ENCODE data around the gene GRK1. TPM values are rescaled to one million over a fixed set of nuclear protein-coding genes. Genes with fewer than 3 reads are reported as not detected.

Gene GRK1
- total and polyA plus RNA-seq, 2 of the 8 experiments (the other 6 are each of a cell fraction or from before 2014, with no cell fraction given), result 0.12 TPM; not detected in 1

DNA sequence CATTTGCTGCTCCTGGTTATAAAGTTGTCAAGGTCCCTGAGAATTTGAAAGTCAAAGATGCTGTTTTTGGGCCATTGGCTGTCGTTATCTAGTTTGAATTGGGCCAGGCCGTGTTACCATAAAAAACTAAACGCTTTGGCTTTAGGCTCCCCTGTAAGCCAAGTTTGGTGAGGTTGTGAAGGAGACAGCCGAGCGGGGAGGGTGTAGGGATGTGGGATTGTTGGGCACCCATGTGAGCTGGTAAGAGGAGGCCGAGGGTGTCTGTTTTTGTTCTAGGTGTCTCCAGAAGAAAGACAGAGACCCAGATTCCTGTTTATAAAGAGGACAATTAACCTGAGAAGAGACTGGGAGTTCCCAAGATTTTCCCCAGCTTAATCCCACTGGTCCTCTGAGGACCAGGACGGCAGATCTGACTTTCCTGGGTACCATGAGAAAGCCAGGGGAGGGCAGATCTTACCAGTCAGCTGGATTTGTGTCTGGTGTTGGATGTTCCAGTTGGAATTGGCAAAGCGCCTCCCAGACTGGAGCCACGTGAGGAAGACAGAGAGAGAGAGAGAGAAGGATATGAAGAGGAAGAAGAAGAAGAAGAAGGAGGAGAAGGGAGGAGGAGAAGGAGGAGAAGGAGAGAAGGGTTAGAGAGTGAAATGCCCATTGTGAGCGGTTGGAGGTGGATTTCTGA lies 117.1 kb downstream of the GRK1 start:
- Histone ChIP-seq H3K14ac (ENCODE audit: insufficient read length) (no peak overlapping the region), H3K56ac (replicated peaks; ENCODE audit: insufficient read length, low read depth, low read length) (no peak overlapping the region), H3K9ac (replicated peaks in 1 of 4; ENCODE audit: extremely low read depth in 1 of 4, low read depth in 3 of 4, low read length in 3 of 4) (no peak overlapping the region), H3K27ac (ENCODE audit: low read depth, low read length) (no peak overlapping the region), H2BK12ac (ENCODE audit: low read depth, low read length) (no peak overlapping the region), H3K18ac (ENCODE audit: extremely low read depth, low read length) (no peak overlapping the region), H4K5ac (ENCODE audit: insufficient read length, low read depth, low read length) (no peak overlapping the region), H4K20me1 (replicated peaks in 1 of 2; ENCODE audit: control insufficient read depth in 1 of 2, insufficient read depth in 2 of 2, low read length in 2 of 2) (peaks cover 0 to 3% of the 10 kb centered on the region in 2 experiments), H3K4me1 (replicated peaks in 1 of 4; ENCODE audit: control insufficient read depth in 3 of 4, insufficient read depth in 4 of 4, low read length in 3 of 4) (peaks cover 0 to 6% (median 1%) of the 10 kb centered on the region in 4 experiments; a peak in 2 of 7 replicates), H2AFZ (ENCODE audit: low read length) (no peak overlapping the region), H3K79me2 (ENCODE audit: control insufficient read depth in 1 of 2, insufficient read depth in 2 of 2, low read length in 2 of 2) (peaks cover 0 to 3% of the 10 kb centered on the region in 2 experiments; a peak in 1 of 4 replicates), H3K23me2 (ENCODE audit: low read depth, low read length) (peaks cover 6% of the 10 kb centered on the region; the same call in 1 of the 2 replicates), H3K4ac (replicated peaks; ENCODE audit: insufficient read length, low read depth, low read length) (no peak overlapping the region), H4K8ac (ENCODE audit: extremely low read depth, insufficient read depth, low read length) (no peak overlapping the region), H2BK15ac (ENCODE audit: low read length) (no peak overlapping the region), H4K91ac (replicated peaks; ENCODE audit: insufficient read length, low read length) (no peak overlapping the region), H3K4me3 (ENCODE audit: extremely low read depth in 1 of 4, insufficient read depth in 2 of 4, low read depth in 3 of 4, low read length in 4 of 4) (no peak overlapping the region), H3K36me3 (ENCODE audit: control insufficient read depth in 2 of 4, insufficient read depth in 4 of 4, low read length in 3 of 4) (peaks cover 0 to 5% (median 0%) of the 10 kb centered on the region in 4 experiments; a peak in 1 of 8 replicates), H3K23ac (ENCODE audit: insufficient read length) (no peak overlapping the region), H2BK5ac (ENCODE audit: low read depth, low read length) (no peak overlapping the region), H2BK120ac (replicated peaks; ENCODE audit: low read depth, low read length) (no peak overlapping the region), H3K9me3 (ENCODE audit: insufficient read depth in 2 of 2, low read depth in 1 of 2, low read length in 1 of 2) (peaks cover 3 to 7% of the 10 kb centered on the region in 2 experiments; a peak in 3 of 4 replicates), H3K79me1 (ENCODE audit: low read depth, low read length) (no peaks in the 10 kb centered on the region), H2AK5ac (ENCODE audit: low read depth, low read length) (no peak overlapping the region), H2BK20ac (ENCODE audit: low read length) (no peak overlapping the region), H3K27me3 (replicated peaks in 1 of 4; ENCODE audit: control insufficient read depth in 3 of 4, extremely low read depth in 1 of 4, insufficient read depth in 3 of 4, low read length in 3 of 4) (no peaks in the 10 kb centered on the region), H3K4me2 (ENCODE audit: insufficient read depth in 1 of 2, low read depth in 2 of 2, low read length in 2 of 2) (no peak overlapping the region)
- POLR2A ChIA-PET (ENCODE audit: partially characterized antibody), result no interaction called here
- FAIRE-seq (no peak), DNase-seq (ENCODE audit: low read depth in 1 of 2, low spot score in 2 of 2) (no peak)
- CTCF ChIA-PET (ENCODE audit: partially characterized antibody), result no interaction called here
- WGBS, 2 experiments (ENCODE audit: extremely low coverage in 1 of 2, insufficient coverage in 1 of 2, insufficient read length in 1 of 2, insufficient replicate concordance in 2 of 2, low coverage in 1 of 2, low lambda C conversion rate in 2 of 2, missing lambda C conversion rate in 1 of 2), result 85% methylated on average over 10 of the region's 10 CpGs; no CpG with 5 or more reads in 1 of the 2 experiments
- TF ChIP-seq KDM4A (IDR thresholded peaks at IDR 0.05; ENCODE audit: low read depth, low read length, severe bottlenecking) (no peak), BRCA1 (IDR thresholded peaks at IDR 0.05; ENCODE audit: low read depth, low read length) (no peak), SAP30 (IDR thresholded peaks at IDR 0.05; ENCODE audit: insufficient read depth, insufficient replicate concordance, low read length) (no peak), RXRA (IDR thresholded peaks at IDR 0.05; ENCODE audit: insufficient read depth, low read depth, low read length) (no peak), JUND (IDR thresholded peaks at IDR 0.05; ENCODE audit: low read length) (no peak), NRF1 (IDR thresholded peaks at IDR 0.05; ENCODE audit: low read depth, low read length) (no peak), EZH2 (IDR thresholded peaks at IDR 0.05; ENCODE audit: low read depth, low read length, severe bottlenecking) (no peak), TEAD4 (IDR thresholded peaks at IDR 0.05; ENCODE audit: low read depth, low read length) (no peak), SIN3A (conservative IDR thresholded peaks at IDR 0.05 in 1 of 2, IDR thresholded peaks at IDR 0.05 in 1 of 2; ENCODE audit: low read depth in 1 of 2, low read length in 2 of 2) (no peak), MAFK (IDR thresholded peaks at IDR 0.05; ENCODE audit: low read depth, low read length) (no peak)
- TF ChIP-seq, protein P1, sequence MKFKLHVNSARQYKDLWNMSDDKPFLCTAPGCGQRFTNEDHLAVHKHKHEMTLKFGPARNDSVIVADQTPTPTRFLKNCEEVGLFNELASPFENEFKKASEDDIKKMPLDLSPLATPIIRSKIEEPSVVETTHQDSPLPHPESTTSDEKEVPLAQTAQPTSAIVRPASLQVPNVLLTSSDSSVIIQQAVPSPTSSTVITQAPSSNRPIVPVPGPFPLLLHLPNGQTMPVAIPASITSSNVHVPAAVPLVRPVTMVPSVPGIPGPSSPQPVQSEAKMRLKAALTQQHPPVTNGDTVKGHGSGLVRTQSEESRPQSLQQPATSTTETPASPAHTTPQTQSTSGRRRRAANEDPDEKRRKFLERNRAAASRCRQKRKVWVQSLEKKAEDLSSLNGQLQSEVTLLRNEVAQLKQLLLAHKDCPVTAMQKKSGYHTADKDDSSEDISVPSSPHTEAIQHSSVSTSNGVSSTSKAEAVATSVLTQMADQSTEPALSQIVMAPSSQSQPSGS (IDR thresholded peaks at IDR 0.05; ENCODE audit: low read length), result no peak
